GM18505 (cell line): Measurements from ENCODE around the gene EFHC1.

Experiments
- ATAC-seq: cut with Tn5 transposase; IDR thresholded peaks from one replicate; pipeline ENCODE4 v1.9.1; 2021; ENCODE audit not compliant: unreplicated experiment
- POLR2A ChIP-seq: IDR thresholded peaks from 4 replicates; pipeline ENCODE4 v1.6.1; 2011; ENCODE audit warnings: borderline replicate concordance; ENCODE audit not compliant: insufficient read depth, insufficient read length; ENCODE audit errors: extremely low read depth

EFHC1 gene

DNA sequence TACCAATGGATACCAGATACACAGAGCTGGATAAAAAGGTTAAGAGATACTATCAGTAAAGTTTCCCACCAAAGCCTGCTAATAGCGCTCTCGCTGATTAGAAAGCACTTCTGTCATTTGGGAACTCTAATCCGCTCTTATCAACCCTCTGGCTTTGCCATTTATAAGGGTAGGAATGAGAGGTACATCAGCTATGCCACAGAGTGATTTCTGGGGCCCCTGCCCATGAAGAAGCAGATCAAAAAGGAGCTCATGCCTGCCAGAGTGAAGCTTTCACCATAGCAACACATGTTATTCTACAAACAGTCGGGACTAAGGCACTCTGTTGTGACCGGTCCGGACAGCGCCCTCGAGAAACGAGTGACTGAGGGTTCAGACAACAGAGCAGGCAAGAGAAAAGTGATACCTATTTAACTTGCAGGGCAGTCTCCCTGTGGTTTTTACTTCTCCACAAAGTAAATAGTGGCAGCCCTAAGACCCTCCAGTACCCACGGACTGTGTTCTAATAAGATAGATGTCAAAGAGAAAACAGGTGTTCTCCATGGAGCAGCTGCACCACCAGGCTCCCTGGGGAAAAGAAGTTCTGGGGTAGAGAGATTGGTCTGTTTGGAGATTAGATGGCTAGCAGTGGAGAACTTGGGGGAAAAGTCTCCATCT is 151.1 kb downstream of the EFHC1 start:
- TF ChIP-seq POLR2A = no peak
- no peak for ATAC-seq

DNA sequence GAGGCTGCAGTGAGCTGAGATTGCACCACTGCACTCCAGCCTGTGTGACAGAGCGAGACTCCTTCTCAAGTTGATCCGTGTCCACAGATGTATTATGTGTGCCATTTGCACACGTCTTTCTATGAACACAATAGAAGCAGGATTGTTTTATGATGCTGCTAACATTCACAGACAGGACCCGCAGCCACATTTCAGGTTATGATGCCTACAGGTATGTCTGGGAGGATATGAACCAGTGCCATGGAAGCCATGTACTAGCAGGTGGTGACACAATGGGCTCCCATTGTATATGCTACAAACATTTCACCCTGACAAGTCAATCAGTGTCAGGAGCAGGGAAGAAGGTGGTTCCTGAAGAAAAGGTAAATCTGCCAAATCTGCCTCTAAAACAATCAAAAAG is 152.4 kb downstream of the EFHC1 start:
- ATAC-seq = no peak
- no peak for TF ChIP-seq POLR2A

DNA sequence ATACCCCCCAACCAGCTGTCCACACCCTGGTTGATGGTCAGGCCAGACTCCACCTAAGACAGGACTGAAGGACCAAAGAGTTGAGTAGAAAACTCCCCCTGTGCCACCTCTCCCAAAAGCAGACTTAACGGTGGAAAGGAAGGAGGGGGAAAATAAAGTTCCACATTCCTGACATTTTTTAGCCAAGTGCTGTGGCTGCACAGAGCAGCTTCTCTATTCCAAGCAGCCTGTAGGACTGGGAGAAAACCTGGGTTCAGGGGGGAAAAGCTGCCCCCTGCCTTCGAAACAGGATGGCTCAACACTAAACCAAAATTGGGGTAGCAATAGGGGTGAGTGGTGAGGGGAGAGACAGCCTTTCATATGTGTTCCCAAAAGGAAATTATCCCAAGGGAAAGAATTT is 153.2 kb downstream of the EFHC1 start:
- TF ChIP-seq POLR2A = no peak
- no peak for ATAC-seq
